Trophoblast cell (in vitro differentiated cells and primary cell): Measurements from ENCODE around the gene NOBOX.

Experiments used
- DNase-seq, 2 donors: peaks; one replicate each; pipeline ENCODE4 v3.0.0-alpha.2; 2016
- H2AFZ ChIP-seq: 2 replicates; pipeline ENCODE4 v1.6.1; 2013; ENCODE audit warnings: low read length, moderate library complexity, mild to moderate bottlenecking; ENCODE audit not compliant: insufficient read depth, poor library complexity
- H2AK5ac ChIP-seq: 2 replicates; pipeline ENCODE4 v1.6.1; 2013; ENCODE audit warnings: mild to moderate bottlenecking, low read length
- H2BK120ac ChIP-seq: 2 replicates; pipeline ENCODE4 v1.6.1; 2013; ENCODE audit warnings: low read length, mild to moderate bottlenecking, moderate library complexity; ENCODE audit not compliant: insufficient read depth, poor library complexity
- H2BK12ac ChIP-seq: 2 replicates; pipeline ENCODE4 v1.6.1; 2013; ENCODE audit warnings: mild to moderate bottlenecking, low read length, moderate library complexity
- H2BK5ac ChIP-seq: 2 replicates; pipeline ENCODE4 v1.6.1; 2013; ENCODE audit warnings: low read length, low read depth, moderate library complexity, mild to moderate bottlenecking; ENCODE audit not compliant: poor library complexity
- H3K14ac ChIP-seq: 2 replicates; pipeline ENCODE4 v1.6.1; 2013; ENCODE audit warnings: mild to moderate bottlenecking, low read length
- H3K18ac ChIP-seq: 2 replicates; pipeline ENCODE4 v1.6.1; 2013; ENCODE audit warnings: mild to moderate bottlenecking, low read length
- H3K23ac ChIP-seq: 2 replicates; pipeline ENCODE4 v1.6.1; 2013; ENCODE audit warnings: low read length
- H3K27ac ChIP-seq: 2 replicates; pipeline ENCODE4 v1.5.1; 2013; ENCODE audit warnings: low read depth, mild to moderate bottlenecking, inconsistent platforms, low read length, moderate library complexity
- H3K27me3 ChIP-seq: 2 replicates; pipeline ENCODE4 v1.6.1; 2013; ENCODE audit warnings: inconsistent platforms, mild to moderate bottlenecking, low read length, moderate library complexity; ENCODE audit not compliant: insufficient read depth
- H3K36me3 ChIP-seq, 2 experiments: 1 replicate in 1 of 2; 2 replicates in 1 of 2; pipeline ENCODE4 v1.6.1; 2013; ENCODE audit warnings: low read length in 2 of 2, mild to moderate bottlenecking in 2 of 2, moderate library complexity in 1 of 2; ENCODE audit not compliant: insufficient read depth in 2 of 2, control insufficient read depth in 1 of 2
- H3K4ac ChIP-seq: 2 replicates; pipeline ENCODE4 v1.6.1; 2013; ENCODE audit warnings: low read depth, mild to moderate bottlenecking, low read length, moderate library complexity
- H3K4me1 ChIP-seq, 2 experiments: 1 replicate in 1 of 2; 2 replicates in 1 of 2; pipeline ENCODE4 v1.6.1; 2013; ENCODE audit warnings: low read length in 2 of 2, mild to moderate bottlenecking in 2 of 2, moderate library complexity in 1 of 2; ENCODE audit not compliant: insufficient read depth in 2 of 2, control insufficient read depth in 1 of 2
- H3K4me2 ChIP-seq: 2 replicates; pipeline ENCODE4 v1.6.1; 2013; ENCODE audit warnings: inconsistent platforms, mild to moderate bottlenecking, low read length, moderate library complexity
- H3K4me3 ChIP-seq: 2 replicates; pipeline ENCODE4 v1.5.1; 2013; ENCODE audit warnings: mild to moderate bottlenecking, low read depth, low read length, inconsistent platforms
- H3K79me1 ChIP-seq: one replicate; pipeline ENCODE4 v1.6.1; 2013; ENCODE audit warnings: low read length
- H3K79me2 ChIP-seq: 2 replicates; pipeline ENCODE4 v1.6.1; 2013; ENCODE audit warnings: low read length, mild to moderate bottlenecking; ENCODE audit not compliant: control insufficient read depth, insufficient read depth, poor library complexity
- H3K9ac ChIP-seq: 2 replicates; pipeline ENCODE4 v1.6.1; 2013; ENCODE audit warnings: mild to moderate bottlenecking, low read length
- H3K9me3 ChIP-seq: 2 replicates; pipeline ENCODE4 v1.6.1; 2013; ENCODE audit warnings: low read depth, mild to moderate bottlenecking, control low read depth, inconsistent platforms, low read length; ENCODE audit not compliant: insufficient read depth
- H4K12ac ChIP-seq: 2 replicates; pipeline ENCODE4 v1.6.1; 2013; ENCODE audit warnings: low read depth, mild to moderate bottlenecking, low read length, moderate library complexity
- H4K8ac ChIP-seq: 2 replicates; pipeline ENCODE4 v1.6.1; 2013; ENCODE audit warnings: low read depth, mild to moderate bottlenecking, low read length, moderate library complexity
- H4K91ac ChIP-seq: one replicate; pipeline ENCODE4 v1.6.1; 2013; ENCODE audit warnings: low read depth, mild to moderate bottlenecking, low read length, moderate library complexity
- WGBS: extraction: QIAGEN DNeasy Blood & Tissue Kit; methylation state at CpG from one replicate; pipeline ENCODE4 v1.1.7; 2013; ENCODE audit warnings: missing lambda C conversion rate; ENCODE audit not compliant: insufficient read length, insufficient coverage; ENCODE audit errors: extremely low coverage; 5-methylcytosine and 5-hydroxymethylcytosine counted together

NOBOX gene

GRCh38 chr7:144410441-144410840, 6.9 kb upstream of the NOBOX start:
- Histone ChIP-seq H2BK120ac (no peak overlapping the region), H3K23ac (no peak overlapping the region), H3K27me3 (no peaks in the 10 kb centered on the region), H3K9ac (no peak overlapping the region), H4K12ac (no peak overlapping the region), H3K4me3 (no peak overlapping the region), H3K4me1 (no peaks in the 10 kb centered on the region), H3K79me2 (no peaks in the 10 kb centered on the region), H2AK5ac (no peak overlapping the region), H4K8ac (no peak overlapping the region), H3K14ac (no peak overlapping the region), H3K18ac (no peak overlapping the region), H3K4me2 (no peak overlapping the region), H2BK5ac (no peak overlapping the region), H3K79me1 (no peaks in the 10 kb centered on the region), H3K4ac (no peak overlapping the region), H4K91ac (no peak overlapping the region), H2AFZ (no peak overlapping the region), H2BK12ac (no peak overlapping the region), H3K9me3 (no peaks in the 10 kb centered on the region), H3K36me3 (no peaks in the 10 kb centered on the region), H3K27ac (no peak overlapping the region)
- no peak for DNase-seq
- WGBS: no CpG with 5 or more reads among the region's 4 CpGs

GRCh38 chr7:144408121-144408520, 4.6 kb upstream of the NOBOX start:
- DNase-seq: no peak
- Histone ChIP-seq H3K79me1 (no peaks in the 10 kb centered on the region), H3K4me3 (no peak overlapping the region), H3K18ac (no peak overlapping the region), H3K14ac (no peak overlapping the region), H2BK12ac (no peak overlapping the region), H3K9ac (no peak overlapping the region), H4K8ac (no peak overlapping the region), H3K27me3 (no peaks in the 10 kb centered on the region), H3K79me2 (no peaks in the 10 kb centered on the region), H3K27ac (no peak overlapping the region), H3K36me3 (no peaks in the 10 kb centered on the region), H3K9me3 (no peaks in the 10 kb centered on the region), H3K4ac (no peak overlapping the region), H4K12ac (no peak overlapping the region), H3K4me1 (no peaks in the 10 kb centered on the region), H2AK5ac (no peak overlapping the region), H2AFZ (no peak overlapping the region), H2BK120ac (no peak overlapping the region), H3K23ac (no peak overlapping the region), H2BK5ac (no peak overlapping the region), H3K4me2 (no peak overlapping the region), H4K91ac (no peak overlapping the region)
- WGBS: no CpG with 5 or more reads among the region's 3 CpGs

- no peak overlapping the region for H3K27ac ChIP-seq
- H2BK5ac ChIP-seq: no peak overlapping the region
Observed at GRCh38 chr7:144407266-144407931, 3.9 kb upstream of the NOBOX start.

GRCh38 chr7:144404946-144405345, 1.5 kb upstream of the NOBOX start:
- no peak overlapping the region for H2AFZ ChIP-seq
- no peaks in the 10 kb centered on the region for H3K79me2 ChIP-seq
- no peaks in the 10 kb centered on the region for H3K4me1 ChIP-seq
- no peaks in the 10 kb centered on the region for H3K79me1 ChIP-seq
- H3K4ac ChIP-seq: no peak overlapping the region
- no peak overlapping the region for H3K23ac ChIP-seq
- no peak overlapping the region for H3K4me2 ChIP-seq
- no CpG with 5 or more reads among the region's 4 CpGs for WGBS
- no peaks in the 10 kb centered on the region for H3K9me3 ChIP-seq
- H3K9ac ChIP-seq: no peak overlapping the region
- H3K36me3 ChIP-seq: no peaks in the 10 kb centered on the region
- no peak overlapping the region for H3K4me3 ChIP-seq
- H2BK120ac ChIP-seq: no peak overlapping the region
- no peak overlapping the region for H4K12ac ChIP-seq
- H3K27me3 ChIP-seq: no peaks in the 10 kb centered on the region
- no peak overlapping the region for H3K18ac ChIP-seq
- DNase-seq: peak in 1 of 2 donors; percentile 30
- no peak overlapping the region for H3K14ac ChIP-seq
- H4K91ac ChIP-seq: no peak overlapping the region
- H3K27ac ChIP-seq: no peak overlapping the region
- H4K8ac ChIP-seq: no peak overlapping the region
- H2BK5ac ChIP-seq: no peak overlapping the region
- no peak overlapping the region for H2BK12ac ChIP-seq
- no peak overlapping the region for H2AK5ac ChIP-seq

More at GRCh38 chr7:144407266-144407931, 3.9 kb upstream of the NOBOX start:
- no peak overlapping the region for H2BK12ac ChIP-seq
- no peak overlapping the region for H3K23ac ChIP-seq
- H2AFZ ChIP-seq: no peak overlapping the region
- H4K8ac ChIP-seq: no peak overlapping the region
- H2BK120ac ChIP-seq: no peak overlapping the region
- no peak overlapping the region for H4K91ac ChIP-seq
- H3K79me1 ChIP-seq: no peaks in the 10 kb centered on the region
- no peak overlapping the region for H4K12ac ChIP-seq
- no peaks in the 10 kb centered on the region for H3K36me3 ChIP-seq
- no peak overlapping the region for H3K4ac ChIP-seq
- DNase-seq: no peak
- no peak overlapping the region for H3K9ac ChIP-seq
- no peak overlapping the region for H3K18ac ChIP-seq
- no peaks in the 10 kb centered on the region for H3K9me3 ChIP-seq
- H3K14ac ChIP-seq: no peak overlapping the region
- H3K4me1 ChIP-seq: no peaks in the 10 kb centered on the region
- H3K27me3 ChIP-seq: no peaks in the 10 kb centered on the region
- H3K4me2 ChIP-seq: no peak overlapping the region
- H2AK5ac ChIP-seq: no peak overlapping the region
- WGBS: no CpG with 5 or more reads among the region's 12 CpGs
- H3K79me2 ChIP-seq: no peaks in the 10 kb centered on the region
- no peak overlapping the region for H3K4me3 ChIP-seq
